ENCODE measurements around the gene SPEF2. TPM values are rescaled to one million over a fixed set of nuclear protein-coding genes. Genes with fewer than 3 reads are reported as not detected.

SPEF2 gene
- total and polyA plus RNA-seq, 2 donors from 2014 or later: 7.1 to 19.1 TPM

GRCh38 chr5:35828082-35828598 is 210.5 kb downstream of the SPEF2 start:
- FAIRE-seq (no peak), DNase-seq (no peak)
- Histone ChIP-seq H3K4me3 (ENCODE audit: low read length in 3 of 3) (no peak overlapping the region), H3K27ac (ENCODE audit: low read depth in 2 of 2, low read length in 2 of 2) (no peak overlapping the region), H3K9ac (ENCODE audit: low read length in 3 of 3) (no peak overlapping the region), H3K36me3 (ENCODE audit: control insufficient read depth in 2 of 3, insufficient read depth in 3 of 3, low read length in 3 of 3) (no peaks in the 10 kb centered on the region), H3K4me1 (ENCODE audit: control insufficient read depth in 2 of 3, insufficient read depth in 2 of 3, low read depth in 1 of 3, low read length in 3 of 3) (no peaks in the 10 kb centered on the region), H3K9me3 (ENCODE audit: control insufficient read depth in 2 of 3, insufficient read depth in 1 of 3, low read length in 3 of 3) (no peaks in the 10 kb centered on the region), H3K27me3 (ENCODE audit: control insufficient read depth, insufficient read depth, low read length) (no peaks in the 10 kb centered on the region)
- intact Hi-C loops (cut with DNase I): no loop called here
- TF ChIP-seq, protein P1, sequence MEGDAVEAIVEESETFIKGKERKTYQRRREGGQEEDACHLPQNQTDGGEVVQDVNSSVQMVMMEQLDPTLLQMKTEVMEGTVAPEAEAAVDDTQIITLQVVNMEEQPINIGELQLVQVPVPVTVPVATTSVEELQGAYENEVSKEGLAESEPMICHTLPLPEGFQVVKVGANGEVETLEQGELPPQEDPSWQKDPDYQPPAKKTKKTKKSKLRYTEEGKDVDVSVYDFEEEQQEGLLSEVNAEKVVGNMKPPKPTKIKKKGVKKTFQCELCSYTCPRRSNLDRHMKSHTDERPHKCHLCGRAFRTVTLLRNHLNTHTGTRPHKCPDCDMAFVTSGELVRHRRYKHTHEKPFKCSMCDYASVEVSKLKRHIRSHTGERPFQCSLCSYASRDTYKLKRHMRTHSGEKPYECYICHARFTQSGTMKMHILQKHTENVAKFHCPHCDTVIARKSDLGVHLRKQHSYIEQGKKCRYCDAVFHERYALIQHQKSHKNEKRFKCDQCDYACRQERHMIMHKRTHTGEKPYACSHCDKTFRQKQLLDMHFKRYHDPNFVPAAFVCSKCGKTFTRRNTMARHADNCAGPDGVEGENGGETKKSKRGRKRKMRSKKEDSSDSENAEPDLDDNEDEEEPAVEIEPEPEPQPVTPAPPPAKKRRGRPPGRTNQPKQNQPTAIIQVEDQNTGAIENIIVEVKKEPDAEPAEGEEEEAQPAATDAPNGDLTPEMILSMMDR (IDR thresholded peaks at IDR 0.05; ENCODE audit: borderline replicate concordance, extremely low read depth, insufficient read depth): no peak

DNA sequence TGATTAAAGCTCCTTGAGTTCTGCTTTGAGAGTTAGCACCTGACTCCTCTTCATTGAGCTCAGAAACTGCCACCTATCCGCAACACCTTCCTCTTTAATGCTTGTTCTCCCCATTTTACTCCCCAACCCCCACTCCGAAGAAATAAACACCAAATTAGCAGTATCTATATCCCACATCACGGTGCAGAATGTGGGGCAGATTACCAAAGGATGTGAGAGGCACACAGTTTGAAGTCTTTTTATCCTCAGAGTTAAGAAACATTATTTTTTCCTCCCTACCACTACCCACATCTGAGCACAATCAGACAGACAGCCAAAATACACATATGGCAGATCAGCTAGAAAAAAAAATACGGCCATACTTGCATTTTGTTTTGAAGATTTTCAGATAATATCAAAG is 212.9 kb downstream of the SPEF2 start:
- Histone ChIP-seq H3K9ac (ENCODE audit: low read length in 3 of 3) (no peak overlapping the region), H3K4me1 (ENCODE audit: control insufficient read depth in 2 of 3, insufficient read depth in 2 of 3, low read depth in 1 of 3, low read length in 3 of 3) (no peaks in the 10 kb centered on the region), H3K27me3 (ENCODE audit: control insufficient read depth, insufficient read depth, low read length) (no peaks in the 10 kb centered on the region), H3K4me3 (ENCODE audit: low read length in 3 of 3) (no peak overlapping the region), H3K36me3 (ENCODE audit: control insufficient read depth in 2 of 3, insufficient read depth in 3 of 3, low read length in 3 of 3) (no peaks in the 10 kb centered on the region), H3K27ac (ENCODE audit: low read depth in 2 of 2, low read length in 2 of 2) (no peak overlapping the region), H3K9me3 (ENCODE audit: control insufficient read depth in 2 of 3, insufficient read depth in 1 of 3, low read length in 3 of 3) (no peaks in the 10 kb centered on the region)
- TF ChIP-seq, protein P1 (IDR thresholded peaks at IDR 0.05; ENCODE audit: borderline replicate concordance, extremely low read depth, insufficient read depth): no peak
- DNase-seq: no peak
- intact Hi-C loops (cut with DNase I): no loop called here
- FAIRE-seq: no peak

GRCh38 chr5:35832762-35833161 is 215.1 kb downstream of the SPEF2 start:
- no peaks in the 10 kb centered on the region for H3K4me1 ChIP-seq (ENCODE audit: control insufficient read depth in 2 of 3, insufficient read depth in 2 of 3, low read depth in 1 of 3, low read length in 3 of 3)
- H3K36me3 ChIP-seq (ENCODE audit: control insufficient read depth in 2 of 3, insufficient read depth in 3 of 3, low read length in 3 of 3): no peaks in the 10 kb centered on the region
- intact Hi-C loops (cut with DNase I): no loop called here
- no peaks in the 10 kb centered on the region for H3K27me3 ChIP-seq (ENCODE audit: control insufficient read depth, insufficient read depth, low read length)
- FAIRE-seq: no peak
- H3K4me3 ChIP-seq (ENCODE audit: low read length in 3 of 3): no peak overlapping the region
- no peak overlapping the region for H3K27ac ChIP-seq (ENCODE audit: low read depth in 2 of 2, low read length in 2 of 2)
- no peaks in the 10 kb centered on the region for H3K9me3 ChIP-seq (ENCODE audit: control insufficient read depth in 2 of 3, insufficient read depth in 1 of 3, low read length in 3 of 3)
- TF ChIP-seq, protein P1 (IDR thresholded peaks at IDR 0.05; ENCODE audit: borderline replicate concordance, extremely low read depth, insufficient read depth): no peak
- no peak overlapping the region for H3K9ac ChIP-seq (ENCODE audit: low read length in 3 of 3)
- DNase-seq: no peak

GRCh38 chr5:35833224-35833623 is 215.6 kb downstream of the SPEF2 start:
- Histone ChIP-seq H3K27ac (ENCODE audit: low read depth in 2 of 2, low read length in 2 of 2) (no peak overlapping the region), H3K27me3 (ENCODE audit: control insufficient read depth, insufficient read depth, low read length) (no peaks in the 10 kb centered on the region), H3K4me1 (ENCODE audit: control insufficient read depth in 2 of 3, insufficient read depth in 2 of 3, low read depth in 1 of 3, low read length in 3 of 3) (no peaks in the 10 kb centered on the region), H3K9ac (ENCODE audit: low read length in 3 of 3) (no peak overlapping the region), H3K36me3 (ENCODE audit: control insufficient read depth in 2 of 3, insufficient read depth in 3 of 3, low read length in 3 of 3) (no peaks in the 10 kb centered on the region), H3K9me3 (ENCODE audit: control insufficient read depth in 2 of 3, insufficient read depth in 1 of 3, low read length in 3 of 3) (no peaks in the 10 kb centered on the region), H3K4me3 (ENCODE audit: low read length in 3 of 3) (no peak overlapping the region)
- DNase-seq (no peak), FAIRE-seq (no peak)
- intact Hi-C loops (cut with DNase I): no loop called here
- TF ChIP-seq, protein P1 (IDR thresholded peaks at IDR 0.05; ENCODE audit: borderline replicate concordance, extremely low read depth, insufficient read depth): no peak

Data from kidney (tissue), 14 donors.